ENCODE data around the gene GREM2.

Gene GREM2

GRCh38 chr1:240496941-240497340 lies 115.0 kb downstream of the GREM2 start:
- no peak overlapping the region for H3K27ac ChIP-seq (ENCODE audit: low read length)
- H3K36me3 ChIP-seq (ENCODE audit: control insufficient read depth in 1 of 2, insufficient read depth in 2 of 2, low read length in 2 of 2), result no peaks in the 10 kb centered on the region
- no peaks in the 10 kb centered on the region for H3K4me1 ChIP-seq (ENCODE audit: control insufficient read depth in 1 of 2, insufficient read depth in 2 of 2, low read length in 2 of 2)
- H3K27me3 ChIP-seq (ENCODE audit: low read depth, low read length), result no peaks in the 10 kb centered on the region
- H3K9me3 ChIP-seq (ENCODE audit: control insufficient read depth in 1 of 2, low read length in 2 of 2), result no peaks in the 10 kb centered on the region
- H3K4me3 ChIP-seq (ENCODE audit: low read depth in 1 of 2, low read length in 2 of 2), result no peak overlapping the region

DNA sequence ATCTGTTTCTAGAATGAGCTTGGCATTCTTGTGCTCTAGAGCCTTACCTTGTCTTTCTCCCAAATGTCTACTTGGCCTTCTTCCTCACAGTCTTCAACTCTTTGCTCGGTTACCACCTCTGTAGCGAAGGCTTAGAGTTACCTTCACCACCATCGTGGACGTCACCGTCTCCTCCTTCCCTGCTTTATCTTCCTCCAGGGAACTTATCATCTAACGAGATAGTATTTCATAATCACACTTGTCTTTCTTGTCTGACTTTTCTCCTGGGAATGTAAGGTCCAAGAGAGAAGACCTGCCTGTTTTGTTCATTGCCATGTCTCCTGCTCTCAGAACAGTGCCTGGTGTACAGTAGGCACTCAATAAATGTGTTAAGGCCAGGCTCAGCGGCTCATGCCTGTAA lies 115.6 kb downstream of the GREM2 start:
- Histone ChIP-seq H3K27me3 (ENCODE audit: low read depth, low read length) (no peaks in the 10 kb centered on the region), H3K4me1 (ENCODE audit: control insufficient read depth in 1 of 2, insufficient read depth in 2 of 2, low read length in 2 of 2) (no peaks in the 10 kb centered on the region), H3K9me3 (ENCODE audit: control insufficient read depth in 1 of 2, low read length in 2 of 2) (no peaks in the 10 kb centered on the region), H3K4me3 (ENCODE audit: low read depth in 1 of 2, low read length in 2 of 2) (no peak overlapping the region), H3K36me3 (ENCODE audit: control insufficient read depth in 1 of 2, insufficient read depth in 2 of 2, low read length in 2 of 2) (no peaks in the 10 kb centered on the region), H3K27ac (ENCODE audit: low read length) (no peak overlapping the region)

DNA sequence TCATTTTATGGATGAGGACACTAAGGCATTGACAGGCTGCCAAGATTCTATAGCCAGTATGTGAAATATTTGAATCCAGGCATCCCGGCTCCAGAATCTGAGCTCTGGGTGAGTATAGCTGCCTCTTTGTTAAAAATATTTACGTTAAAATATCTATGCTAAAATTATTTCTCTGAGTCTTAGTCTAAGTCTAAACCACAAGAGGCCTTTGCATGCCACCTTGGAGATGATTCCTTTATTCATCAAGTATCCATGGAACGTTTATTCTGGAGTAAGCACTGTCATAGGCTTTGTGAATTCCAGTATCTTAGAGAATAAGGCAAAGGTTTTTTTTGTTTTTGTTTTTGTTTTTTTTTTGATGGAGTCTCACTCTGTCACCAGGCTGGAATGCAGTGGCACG lies 116.4 kb downstream of the GREM2 start:
- Histone ChIP-seq H3K36me3 (ENCODE audit: control insufficient read depth in 1 of 2, insufficient read depth in 2 of 2, low read length in 2 of 2) (no peaks in the 10 kb centered on the region), H3K4me1 (ENCODE audit: control insufficient read depth in 1 of 2, insufficient read depth in 2 of 2, low read length in 2 of 2) (no peaks in the 10 kb centered on the region), H3K27me3 (ENCODE audit: low read depth, low read length) (no peaks in the 10 kb centered on the region), H3K9me3 (ENCODE audit: control insufficient read depth in 1 of 2, low read length in 2 of 2) (no peaks in the 10 kb centered on the region), H3K27ac (ENCODE audit: low read length) (no peak overlapping the region), H3K4me3 (ENCODE audit: low read depth in 1 of 2, low read length in 2 of 2) (no peak overlapping the region)

- H3K27me3 ChIP-seq (ENCODE audit: low read depth, low read length), result no peaks in the 10 kb centered on the region
- no peak overlapping the region for H3K4me3 ChIP-seq (ENCODE audit: low read depth in 1 of 2, low read length in 2 of 2)
- H3K36me3 ChIP-seq (ENCODE audit: control insufficient read depth in 1 of 2, insufficient read depth in 2 of 2, low read length in 2 of 2), result no peaks in the 10 kb centered on the region
- H3K27ac ChIP-seq (ENCODE audit: low read length), result no peak overlapping the region
- no peaks in the 10 kb centered on the region for H3K9me3 ChIP-seq (ENCODE audit: control insufficient read depth in 1 of 2, low read length in 2 of 2)
- H3K4me1 ChIP-seq (ENCODE audit: control insufficient read depth in 1 of 2, insufficient read depth in 2 of 2, low read length in 2 of 2), result no peaks in the 10 kb centered on the region
These were observed 119.0 kb downstream of the GREM2 start for GRCh38 chr1:240492832-240493440.

DNA sequence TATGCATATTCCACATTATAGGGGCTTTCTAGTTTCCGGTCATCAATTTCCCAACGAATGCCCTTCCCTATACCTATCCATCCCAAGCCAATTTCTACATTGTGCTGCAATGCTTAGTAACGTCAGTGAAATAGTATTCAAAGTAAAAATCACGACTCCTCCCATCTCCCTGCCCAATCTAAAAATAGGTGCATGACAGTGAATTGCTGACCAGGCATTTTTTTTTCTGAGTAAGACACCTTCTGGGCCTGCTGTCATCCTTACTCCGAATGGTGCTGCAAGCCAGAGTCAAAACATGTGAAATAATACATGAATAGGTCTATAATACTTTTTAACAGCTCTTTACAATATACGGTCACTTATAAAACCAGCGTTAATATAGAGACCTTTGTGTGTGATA lies 120.2 kb downstream of the GREM2 start:
- H3K9me3 ChIP-seq (ENCODE audit: control insufficient read depth in 1 of 2, low read length in 2 of 2), result no peaks in the 10 kb centered on the region
- H3K27ac ChIP-seq (ENCODE audit: low read length), result no peak overlapping the region
- no peaks in the 10 kb centered on the region for H3K4me1 ChIP-seq (ENCODE audit: control insufficient read depth in 1 of 2, insufficient read depth in 2 of 2, low read length in 2 of 2)
- H3K36me3 ChIP-seq (ENCODE audit: control insufficient read depth in 1 of 2, insufficient read depth in 2 of 2, low read length in 2 of 2), result no peaks in the 10 kb centered on the region
- no peak overlapping the region for H3K4me3 ChIP-seq (ENCODE audit: low read depth in 1 of 2, low read length in 2 of 2)
- H3K27me3 ChIP-seq (ENCODE audit: low read depth, low read length), result no peaks in the 10 kb centered on the region

DNA sequence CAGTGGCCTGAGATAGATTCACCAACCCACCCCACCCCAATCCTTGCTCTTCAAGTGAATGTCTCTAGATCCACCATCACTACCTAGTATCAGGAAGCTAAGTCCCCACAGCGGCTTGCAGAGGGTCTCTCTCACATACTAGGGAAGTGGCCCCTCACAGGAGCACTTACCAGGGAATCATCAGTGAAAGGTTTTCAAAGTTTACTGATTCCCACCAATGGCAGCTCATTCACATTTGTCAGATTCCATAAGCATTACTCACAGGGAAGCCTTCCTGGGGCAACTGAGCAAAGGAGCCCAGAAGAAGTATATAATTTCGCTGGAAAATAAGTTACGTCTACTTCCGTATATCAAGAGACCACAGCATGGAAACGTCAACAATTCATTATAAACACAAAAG lies 120.8 kb downstream of the GREM2 start:
- Histone ChIP-seq H3K27me3 (ENCODE audit: low read depth, low read length) (no peaks in the 10 kb centered on the region), H3K4me1 (ENCODE audit: control insufficient read depth in 1 of 2, insufficient read depth in 2 of 2, low read length in 2 of 2) (no peaks in the 10 kb centered on the region), H3K4me3 (ENCODE audit: low read depth in 1 of 2, low read length in 2 of 2) (no peak overlapping the region), H3K9me3 (ENCODE audit: control insufficient read depth in 1 of 2, low read length in 2 of 2) (no peaks in the 10 kb centered on the region), H3K36me3 (ENCODE audit: control insufficient read depth in 1 of 2, insufficient read depth in 2 of 2, low read length in 2 of 2) (no peaks in the 10 kb centered on the region), H3K27ac (ENCODE audit: low read length) (no peak overlapping the region)

DNA sequence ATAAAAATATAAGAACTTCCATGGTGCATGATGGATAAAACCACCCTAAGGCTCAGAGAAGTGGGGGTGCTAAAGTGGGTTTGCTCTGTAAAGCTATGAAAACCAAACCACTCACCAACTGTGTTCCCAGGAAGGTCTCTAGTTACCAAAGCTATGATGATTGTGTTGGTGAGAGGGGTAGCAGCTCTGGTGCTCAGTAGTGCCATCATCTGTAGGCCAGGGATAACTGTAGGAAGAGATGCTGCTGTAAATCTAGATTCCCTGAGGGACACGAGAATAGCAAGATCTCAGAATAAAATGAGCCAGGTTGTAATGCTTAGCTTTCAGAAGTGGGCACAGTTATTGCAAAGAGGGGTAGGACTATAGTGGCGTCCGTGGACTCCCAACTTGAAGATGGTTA lies 124.5 kb downstream of the GREM2 start:
- Histone ChIP-seq H3K27ac (ENCODE audit: low read length) (no peak overlapping the region), H3K36me3 (ENCODE audit: control insufficient read depth in 1 of 2, insufficient read depth in 2 of 2, low read length in 2 of 2) (no peaks in the 10 kb centered on the region), H3K4me1 (ENCODE audit: control insufficient read depth in 1 of 2, insufficient read depth in 2 of 2, low read length in 2 of 2) (no peaks in the 10 kb centered on the region), H3K4me3 (ENCODE audit: low read depth in 1 of 2, low read length in 2 of 2) (no peak overlapping the region), H3K27me3 (ENCODE audit: low read depth, low read length) (no peaks in the 10 kb centered on the region), H3K9me3 (ENCODE audit: control insufficient read depth in 1 of 2, low read length in 2 of 2) (no peaks in the 10 kb centered on the region)

- Histone ChIP-seq H3K4me3 (ENCODE audit: low read depth in 1 of 2, low read length in 2 of 2) (no peak overlapping the region), H3K36me3 (ENCODE audit: control insufficient read depth in 1 of 2, insufficient read depth in 2 of 2, low read length in 2 of 2) (no peaks in the 10 kb centered on the region), H3K27me3 (ENCODE audit: low read depth, low read length) (no peaks in the 10 kb centered on the region), H3K27ac (ENCODE audit: low read length) (no peak overlapping the region), H3K4me1 (ENCODE audit: control insufficient read depth in 1 of 2, insufficient read depth in 2 of 2, low read length in 2 of 2) (no peaks in the 10 kb centered on the region), H3K9me3 (ENCODE audit: control insufficient read depth in 1 of 2, low read length in 2 of 2) (no peaks in the 10 kb centered on the region)
These were observed 125.3 kb downstream of the GREM2 start for GRCh38 chr1:240486611-240487010.

- no peaks in the 10 kb centered on the region for H3K27me3 ChIP-seq (ENCODE audit: low read depth, low read length)
- no peak overlapping the region for H3K4me3 ChIP-seq (ENCODE audit: low read depth in 1 of 2, low read length in 2 of 2)
- no peak overlapping the region for H3K27ac ChIP-seq (ENCODE audit: low read length)
- H3K36me3 ChIP-seq (ENCODE audit: control insufficient read depth in 1 of 2, insufficient read depth in 2 of 2, low read length in 2 of 2), result no peaks in the 10 kb centered on the region
- no peaks in the 10 kb centered on the region for H3K9me3 ChIP-seq (ENCODE audit: control insufficient read depth in 1 of 2, low read length in 2 of 2)
- no peaks in the 10 kb centered on the region for H3K4me1 ChIP-seq (ENCODE audit: control insufficient read depth in 1 of 2, insufficient read depth in 2 of 2, low read length in 2 of 2)
These were observed 127.0 kb downstream of the GREM2 start for GRCh38 chr1:240484804-240485443.

- no peaks in the 10 kb centered on the region for H3K9me3 ChIP-seq (ENCODE audit: control insufficient read depth in 1 of 2, low read length in 2 of 2)
- H3K4me1 ChIP-seq (ENCODE audit: control insufficient read depth in 1 of 2, insufficient read depth in 2 of 2, low read length in 2 of 2), result no peaks in the 10 kb centered on the region
- H3K27ac ChIP-seq (ENCODE audit: low read length), result no peak overlapping the region
- H3K36me3 ChIP-seq (ENCODE audit: control insufficient read depth in 1 of 2, insufficient read depth in 2 of 2, low read length in 2 of 2), result no peaks in the 10 kb centered on the region
- H3K27me3 ChIP-seq (ENCODE audit: low read depth, low read length), result no peaks in the 10 kb centered on the region
- no peak overlapping the region for H3K4me3 ChIP-seq (ENCODE audit: low read depth in 1 of 2, low read length in 2 of 2)
These were observed 133.4 kb downstream of the GREM2 start for GRCh38 chr1:240478536-240478935.

- H3K27ac ChIP-seq (ENCODE audit: low read length), result no peak overlapping the region
- H3K36me3 ChIP-seq (ENCODE audit: control insufficient read depth in 1 of 2, insufficient read depth in 2 of 2, low read length in 2 of 2), result no peaks in the 10 kb centered on the region
- no peaks in the 10 kb centered on the region for H3K9me3 ChIP-seq (ENCODE audit: control insufficient read depth in 1 of 2, low read length in 2 of 2)
- H3K4me3 ChIP-seq (ENCODE audit: low read depth in 1 of 2, low read length in 2 of 2), result no peak overlapping the region
- H3K4me1 ChIP-seq (ENCODE audit: control insufficient read depth in 1 of 2, insufficient read depth in 2 of 2, low read length in 2 of 2), result no peaks in the 10 kb centered on the region
- no peaks in the 10 kb centered on the region for H3K27me3 ChIP-seq (ENCODE audit: low read depth, low read length)
These were observed 136.1 kb downstream of the GREM2 start for GRCh38 chr1:240475832-240476231.

- Histone ChIP-seq H3K4me1 (ENCODE audit: control insufficient read depth in 1 of 2, insufficient read depth in 2 of 2, low read length in 2 of 2) (no peaks in the 10 kb centered on the region), H3K27ac (ENCODE audit: low read length) (no peak overlapping the region), H3K9me3 (ENCODE audit: control insufficient read depth in 1 of 2, low read length in 2 of 2) (no peaks in the 10 kb centered on the region), H3K36me3 (ENCODE audit: control insufficient read depth in 1 of 2, insufficient read depth in 2 of 2, low read length in 2 of 2) (no peaks in the 10 kb centered on the region), H3K27me3 (ENCODE audit: low read depth, low read length) (no peaks in the 10 kb centered on the region), H3K4me3 (ENCODE audit: low read depth in 1 of 2, low read length in 2 of 2) (no peak overlapping the region)
These were observed 137.8 kb downstream of the GREM2 start for GRCh38 chr1:240474133-240474614.
